Measurements from ENCODE around the gene PCA3. TPM values are rescaled to one million over a fixed set of nuclear protein-coding genes. Genes with fewer than 3 reads are reported as not detected.

Gene PCA3
- total RNA-seq, 1 donor from 2014 or later = not detected

DNA sequence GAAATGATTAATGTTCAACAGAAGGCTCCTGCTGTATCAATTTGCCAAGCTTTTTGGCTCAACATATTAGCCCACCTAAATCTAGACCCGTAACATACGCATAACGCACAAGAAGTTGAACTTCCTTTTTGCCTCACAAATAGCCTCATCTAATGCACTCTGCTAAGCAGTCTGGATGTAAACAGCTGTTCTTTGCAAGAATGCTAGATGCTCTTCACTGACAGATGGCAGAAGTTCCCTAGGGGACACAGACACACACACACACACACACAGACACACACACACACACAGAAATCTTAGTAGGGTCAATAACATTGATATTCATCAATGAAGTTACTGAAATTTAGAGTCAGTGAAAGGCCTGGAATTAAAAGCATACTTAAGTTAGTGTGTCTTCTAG lies 13.2 kb upstream of the PCA3 start:
- intact Hi-C loops (cut with DNase I) = no loop called here
- no peak for DNase-seq (ENCODE audit: low spot score)

DNA sequence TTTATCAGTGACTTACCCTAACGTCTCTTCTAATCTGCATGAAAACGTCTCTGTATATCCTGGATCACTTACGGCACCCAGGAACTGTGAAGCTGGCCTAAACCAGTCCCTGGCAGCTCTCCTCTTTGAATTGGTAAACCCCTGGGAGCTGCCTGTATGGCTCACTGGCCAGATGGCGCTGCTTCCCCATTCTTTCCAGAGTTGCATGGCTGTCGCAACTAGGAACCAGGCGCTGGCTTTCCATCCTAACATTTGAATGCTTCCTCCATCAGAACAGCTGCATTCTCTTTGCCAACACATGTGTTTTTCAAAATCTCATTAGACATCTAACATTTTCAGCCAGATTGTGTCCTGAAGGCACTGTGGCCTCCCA lies 8.0 kb upstream of the PCA3 start:
- DNase-seq (ENCODE audit: low spot score) = no peak
- intact Hi-C loops (cut with DNase I) = no loop called here

DNA sequence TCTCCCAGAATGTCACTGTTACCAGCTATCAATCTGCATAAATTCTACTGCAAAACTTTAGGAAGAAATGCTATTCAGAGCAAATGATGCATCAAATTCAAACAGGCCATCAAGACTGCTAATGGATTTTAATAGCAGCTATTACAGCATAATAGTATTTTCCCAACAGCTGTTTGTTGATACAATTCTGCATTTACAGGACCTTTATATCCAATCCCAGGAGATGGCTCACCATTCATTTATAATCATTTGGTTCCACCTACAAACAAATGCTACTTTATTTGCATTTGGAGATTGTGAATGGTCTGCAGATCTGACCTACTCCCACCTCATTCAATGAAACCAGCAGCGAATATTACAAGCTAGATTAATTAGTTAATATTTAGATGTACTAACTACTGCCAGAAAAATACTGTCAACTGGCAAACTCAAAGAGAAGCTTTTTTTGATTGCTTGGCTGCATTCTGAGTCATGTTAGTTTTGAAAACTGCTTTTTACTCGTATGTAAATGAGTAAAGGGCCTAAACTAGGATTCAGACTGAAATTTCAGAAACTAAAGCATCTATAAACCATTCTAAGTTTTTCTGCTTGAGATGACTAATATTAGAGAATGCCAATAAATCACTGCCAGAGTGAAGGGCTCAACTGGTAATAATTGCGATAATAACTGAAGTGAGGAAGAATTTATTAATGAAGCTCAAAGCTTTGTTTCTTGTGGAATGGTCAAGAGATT lies 7.1 kb upstream of the PCA3 start:
- intact Hi-C loops (cut with DNase I) = no loop called here
- no peak for DNase-seq (ENCODE audit: low spot score)

DNA sequence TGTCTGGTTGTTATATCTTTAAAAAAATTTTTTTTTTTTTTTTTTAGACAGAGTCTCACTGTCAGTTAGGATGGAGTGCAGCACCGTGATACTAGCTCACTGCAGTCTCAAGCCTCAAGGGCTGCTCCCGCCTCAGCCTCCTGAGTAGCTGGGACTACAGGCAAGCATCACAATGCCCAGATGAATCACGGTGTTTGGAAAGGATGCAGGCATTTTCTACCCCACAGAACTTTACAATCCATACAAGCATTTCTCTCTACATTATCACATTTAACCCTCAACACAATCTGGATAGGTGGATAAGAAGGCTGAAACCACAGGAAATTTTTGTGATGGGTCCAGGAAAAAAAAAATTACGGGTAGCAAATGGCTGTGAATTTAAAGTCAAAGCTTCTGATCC lies 5.8 kb upstream of the PCA3 start:
- DNase-seq (ENCODE audit: low spot score) = no peak
- intact Hi-C loops (cut with DNase I) = no loop called here

DNA sequence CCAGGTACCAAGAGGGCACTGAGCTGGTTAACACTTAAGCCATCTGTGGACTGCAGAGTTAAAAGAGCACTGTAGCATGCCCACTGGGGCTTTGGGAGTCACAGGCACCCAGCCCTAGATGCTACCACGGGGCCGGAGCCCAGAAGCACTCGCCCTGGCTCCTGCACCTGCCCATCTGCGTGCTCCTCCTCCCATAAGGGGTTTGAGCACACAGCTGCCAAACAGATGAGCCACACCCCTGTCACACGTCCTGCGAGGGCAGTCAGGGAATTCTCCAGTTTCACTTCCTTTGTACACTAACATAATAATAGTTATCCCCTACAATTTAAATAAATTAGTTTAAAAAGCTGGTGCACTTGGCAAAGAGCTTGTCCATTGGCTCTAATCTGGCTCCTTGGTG lies 4.5 kb upstream of the PCA3 start:
- DNase-seq (ENCODE audit: low spot score) = no peak
- intact Hi-C loops (cut with DNase I) = no loop called here

DNA sequence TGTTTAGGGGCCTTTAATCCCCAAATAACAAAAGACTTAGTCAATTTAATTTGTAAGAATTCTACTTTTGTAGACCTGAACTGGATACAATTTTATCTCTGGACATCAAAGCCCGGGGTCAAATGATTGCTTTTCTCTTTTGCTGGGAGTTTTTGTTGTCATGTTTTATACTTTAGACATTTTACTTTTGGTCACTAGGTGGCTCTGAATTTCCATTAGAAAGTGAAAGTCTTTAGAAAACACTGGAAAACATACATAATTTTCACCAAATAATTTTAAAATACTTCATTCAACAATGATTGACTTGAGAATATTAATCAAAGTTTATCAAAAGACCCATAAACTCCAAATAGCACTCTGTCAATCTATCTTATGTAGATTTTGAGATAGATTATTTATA lies 2.8 kb upstream of the PCA3 start:
- intact Hi-C loops (cut with DNase I) = no loop called here
- no peak for DNase-seq (ENCODE audit: low spot score)

DNA sequence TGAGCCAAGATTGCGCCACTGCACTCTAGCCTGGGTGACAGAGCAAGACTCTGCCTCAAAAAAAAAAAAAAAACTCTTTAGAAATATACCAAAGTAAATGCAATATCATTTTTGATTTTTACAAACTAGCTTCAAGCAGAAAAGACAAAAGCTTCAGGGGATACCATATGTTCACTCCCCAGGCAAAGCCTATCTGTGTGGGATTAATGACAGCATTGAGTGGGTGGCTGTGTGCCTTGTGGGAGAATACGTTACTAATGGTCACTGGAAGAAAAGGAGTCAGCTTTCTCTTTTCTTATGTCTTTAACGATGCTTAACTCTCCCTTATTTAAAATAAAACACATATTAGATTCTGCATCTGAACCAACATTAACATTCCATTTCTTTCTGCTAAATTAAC lies 1.9 kb downstream of the PCA3 start:
- DNase-seq (ENCODE audit: low spot score) = no peak
- intact Hi-C loops (cut with DNase I) = no loop called here

DNA sequence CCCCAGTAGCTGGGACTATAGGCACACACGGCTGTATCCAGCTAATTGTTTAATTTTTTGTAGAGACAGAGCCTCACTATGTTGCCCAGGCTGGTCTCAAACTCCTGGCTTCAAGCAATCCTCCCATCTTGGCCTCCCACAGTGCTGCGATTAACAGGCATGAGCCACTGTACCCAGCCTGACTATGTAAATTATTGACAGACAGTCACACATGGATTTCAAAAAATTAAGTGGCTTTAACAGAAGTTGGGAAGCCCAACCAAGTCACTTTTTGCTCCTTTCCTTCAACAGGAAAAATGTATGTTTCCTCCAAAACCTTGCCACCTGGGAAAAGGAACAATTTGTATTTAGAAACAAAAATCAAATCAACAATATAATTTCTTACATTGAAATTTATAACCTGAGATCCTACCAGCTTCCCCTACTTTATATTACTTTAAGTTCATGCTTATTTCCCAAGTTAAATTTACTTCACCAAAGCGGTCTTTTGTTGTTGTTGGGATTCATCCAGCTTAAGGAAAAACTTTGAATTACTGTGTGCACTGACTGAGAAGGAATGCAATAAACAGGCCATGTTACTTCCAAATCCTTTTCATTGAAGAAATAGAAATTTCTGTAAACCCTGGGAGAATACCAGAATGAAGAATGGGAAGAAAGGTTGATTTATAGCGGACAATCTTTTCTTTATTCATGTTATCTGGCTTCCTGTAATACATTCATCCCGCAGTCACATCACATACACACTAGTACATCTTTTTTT lies 8.6 kb downstream of the PCA3 start:
- no peak for DNase-seq (ENCODE audit: low spot score)
- intact Hi-C loops (cut with DNase I) = no loop called here

DNA sequence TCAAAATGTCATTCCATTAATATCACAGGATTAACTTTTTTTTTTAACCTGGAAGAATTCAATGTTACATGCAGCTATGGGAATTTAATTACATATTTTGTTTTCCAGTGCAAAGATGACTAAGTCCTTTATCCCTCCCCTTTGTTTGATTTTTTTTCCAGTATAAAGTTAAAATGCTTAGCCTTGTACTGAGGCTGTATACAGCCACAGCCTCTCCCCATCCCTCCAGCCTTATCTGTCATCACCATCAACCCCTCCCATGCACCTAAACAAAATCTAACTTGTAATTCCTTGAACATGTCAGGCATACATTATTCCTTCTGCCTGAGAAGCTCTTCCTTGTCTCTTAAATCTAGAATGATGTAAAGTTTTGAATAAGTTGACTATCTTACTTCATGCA lies 20.6 kb downstream of the PCA3 start:
- no peak for DNase-seq (ENCODE audit: low spot score)
- intact Hi-C loops (cut with DNase I) = no loop called here

DNA sequence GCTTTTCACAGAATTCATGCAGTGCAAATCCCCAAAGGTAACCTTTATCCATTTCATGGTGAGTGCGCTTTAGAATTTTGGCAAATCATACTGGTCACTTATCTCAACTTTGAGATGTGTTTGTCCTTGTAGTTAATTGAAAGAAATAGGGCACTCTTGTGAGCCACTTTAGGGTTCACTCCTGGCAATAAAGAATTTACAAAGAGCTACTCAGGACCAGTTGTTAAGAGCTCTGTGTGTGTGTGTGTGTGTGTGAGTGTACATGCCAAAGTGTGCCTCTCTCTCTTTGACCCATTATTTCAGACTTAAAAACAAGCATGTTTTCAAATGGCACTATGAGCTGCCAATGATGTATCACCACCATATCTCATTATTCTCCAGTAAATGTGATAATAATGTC lies 21.3 kb downstream of the PCA3 start:
- intact Hi-C loops (cut with DNase I) = no loop called here
- DNase-seq (ENCODE audit: low spot score) = no peak

DNA sequence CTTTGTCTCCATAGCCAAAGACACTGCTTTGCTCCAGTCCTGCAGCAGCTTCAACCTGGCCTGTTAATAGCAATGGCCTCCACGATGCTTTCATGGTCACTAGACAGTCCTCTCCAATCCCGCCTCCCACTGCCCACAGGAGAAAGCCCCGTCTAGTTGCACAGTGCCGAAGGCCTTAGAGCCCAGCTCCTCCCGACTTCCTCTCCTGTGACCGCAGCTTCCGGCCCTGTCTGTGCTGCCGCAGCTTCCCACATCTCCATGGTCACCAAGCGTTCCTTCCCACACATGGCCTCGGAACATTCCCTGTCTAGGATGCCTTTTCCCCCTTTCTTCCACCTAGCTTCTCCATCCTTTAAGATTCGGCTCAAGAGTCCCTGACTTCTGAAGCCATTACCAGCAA lies 23.4 kb downstream of the PCA3 start:
- intact Hi-C loops (cut with DNase I) = no loop called here
- DNase-seq (ENCODE audit: low spot score) = no peak

DNA sequence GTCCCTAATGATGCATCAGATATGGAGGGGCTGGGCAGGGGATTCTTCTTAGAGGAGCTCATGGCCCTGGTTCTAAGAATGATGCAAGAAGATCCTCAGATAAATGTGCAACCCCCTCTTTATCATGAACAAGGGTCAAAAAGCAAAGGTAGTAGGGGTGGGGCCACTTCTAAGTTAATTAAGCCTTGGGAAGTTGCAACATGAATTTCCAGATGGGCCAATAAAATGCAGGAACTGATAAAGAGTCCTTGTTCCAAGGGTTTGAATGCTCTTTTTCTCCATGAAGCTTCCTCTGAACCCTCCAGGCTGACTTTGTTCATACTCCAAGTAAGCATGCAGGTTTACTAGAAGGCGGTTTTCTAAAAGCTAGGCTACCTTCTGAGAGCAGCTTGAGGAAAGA lies 25.6 kb downstream of the PCA3 start:
- intact Hi-C loops (cut with DNase I) = no loop called here
- no peak for DNase-seq (ENCODE audit: low spot score)

DNA sequence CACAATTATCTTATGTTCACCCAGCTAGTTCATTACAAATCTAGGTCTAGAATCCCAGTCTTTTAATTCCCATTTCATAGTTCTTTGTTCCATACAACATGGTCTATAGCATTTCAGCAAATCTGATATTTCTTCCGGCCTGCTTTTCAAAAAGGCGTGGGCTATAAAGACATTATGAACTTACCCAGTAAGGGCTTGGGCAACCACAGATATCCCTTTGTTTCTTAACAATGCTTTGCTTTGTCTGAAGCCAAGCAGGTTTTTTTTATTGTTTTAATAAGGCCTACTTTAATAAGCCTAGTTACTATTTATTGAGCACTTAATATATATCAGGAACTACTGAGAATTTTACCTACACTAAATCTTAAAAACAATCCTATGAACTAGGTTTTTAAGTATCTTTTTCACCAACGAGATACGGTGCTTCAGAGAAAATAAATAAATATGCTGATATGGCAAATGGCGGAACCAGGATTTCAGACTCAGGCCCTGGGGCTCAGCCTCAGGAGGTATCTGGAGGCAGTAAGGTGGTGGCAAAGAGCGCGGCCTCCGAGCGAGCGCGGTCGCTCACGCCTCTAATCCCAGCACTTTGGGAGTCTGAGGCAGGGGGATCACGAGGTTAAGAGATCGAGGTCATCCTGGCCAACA lies 29.7 kb downstream of the PCA3 start:
- no peak for DNase-seq (ENCODE audit: low spot score)
- intact Hi-C loops (cut with DNase I) = no loop called here

DNA sequence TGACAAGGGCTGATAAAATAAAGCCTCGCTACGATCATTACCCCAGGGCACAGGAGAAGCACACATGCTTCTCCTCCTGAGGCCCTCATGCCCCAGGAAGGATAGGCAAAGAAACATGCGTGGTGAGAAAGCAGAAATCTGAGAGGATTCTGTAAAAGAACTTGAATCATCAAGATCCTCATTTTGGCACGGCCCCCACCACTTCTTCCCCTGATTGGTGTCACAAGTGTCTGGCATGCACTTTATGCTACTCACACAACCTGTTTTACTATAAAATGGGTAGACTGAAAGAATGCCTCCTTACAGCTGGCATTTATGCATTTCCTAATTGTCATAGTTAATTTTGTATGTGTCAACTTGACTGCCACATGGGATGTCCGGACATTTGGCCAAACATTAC lies 32.1 kb downstream of the PCA3 start:
- DNase-seq (ENCODE audit: low spot score) = no peak
- intact Hi-C loops (cut with DNase I) = no loop called here

DNA sequence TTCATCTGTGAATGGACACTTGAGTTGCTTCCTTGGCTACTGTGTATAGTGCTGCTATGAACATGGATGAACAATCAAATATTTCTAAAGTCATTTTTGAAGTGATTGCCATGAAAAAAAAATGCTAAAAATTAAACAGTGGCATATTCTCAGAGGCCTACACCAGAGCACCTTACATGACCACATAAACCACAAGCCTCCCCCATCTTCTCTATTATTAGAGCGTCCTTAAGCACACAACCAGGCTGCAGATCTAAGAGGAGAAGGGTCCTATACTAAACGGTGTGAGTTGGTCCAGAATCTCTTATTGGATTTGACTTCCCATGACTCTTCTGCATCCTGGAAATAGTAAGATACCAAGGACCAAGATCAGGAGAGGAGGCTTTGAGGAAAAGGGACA lies 34.3 kb downstream of the PCA3 start:
- intact Hi-C loops (cut with DNase I) = no loop called here

DNA sequence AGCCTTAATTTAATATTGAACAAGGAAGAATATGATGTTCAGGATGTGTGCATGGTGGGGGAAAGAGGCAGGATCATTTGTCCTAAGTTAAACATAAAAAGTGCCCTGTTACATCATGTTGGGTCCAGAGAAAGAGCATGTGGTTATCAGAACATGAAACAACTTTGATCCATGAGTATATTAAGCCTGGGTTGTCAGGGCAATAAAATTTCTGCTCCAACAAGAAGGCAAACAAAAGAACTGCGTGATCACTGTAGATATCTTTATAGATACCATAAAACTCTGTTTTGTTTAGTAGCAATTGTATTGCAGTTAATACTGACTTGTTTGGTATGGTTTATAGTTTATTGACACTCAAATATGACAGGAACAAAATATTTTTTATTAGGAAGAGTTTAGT lies 35.2 kb downstream of the PCA3 start:
- intact Hi-C loops (cut with DNase I) = no loop called here
- DNase-seq (ENCODE audit: low spot score) = no peak

More for the DNA sequence above, 34.3 kb downstream of the PCA3 start:
- no peak for DNase-seq (ENCODE audit: low spot score)

DNA sequence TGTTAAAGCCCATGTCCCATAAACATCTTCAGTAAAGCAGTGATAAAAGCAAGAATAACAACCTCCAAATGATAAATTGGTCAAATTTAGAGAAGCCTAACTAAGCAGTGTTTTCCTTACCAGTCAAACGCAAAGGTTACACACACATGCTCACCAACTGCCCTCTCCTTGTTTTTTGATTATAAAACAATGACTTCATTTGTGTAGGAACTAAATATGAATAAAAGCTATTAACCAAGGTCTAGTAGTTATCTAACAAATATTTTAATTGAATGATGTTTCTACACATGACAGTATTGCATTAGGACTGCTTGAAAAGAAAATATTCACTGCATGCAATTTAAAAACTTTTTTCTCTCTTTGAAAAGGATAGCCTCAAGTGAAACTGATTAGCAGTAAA lies 36.7 kb downstream of the PCA3 start:
- intact Hi-C loops (cut with DNase I) = no loop called here
- DNase-seq (ENCODE audit: low spot score) = no peak

DNA sequence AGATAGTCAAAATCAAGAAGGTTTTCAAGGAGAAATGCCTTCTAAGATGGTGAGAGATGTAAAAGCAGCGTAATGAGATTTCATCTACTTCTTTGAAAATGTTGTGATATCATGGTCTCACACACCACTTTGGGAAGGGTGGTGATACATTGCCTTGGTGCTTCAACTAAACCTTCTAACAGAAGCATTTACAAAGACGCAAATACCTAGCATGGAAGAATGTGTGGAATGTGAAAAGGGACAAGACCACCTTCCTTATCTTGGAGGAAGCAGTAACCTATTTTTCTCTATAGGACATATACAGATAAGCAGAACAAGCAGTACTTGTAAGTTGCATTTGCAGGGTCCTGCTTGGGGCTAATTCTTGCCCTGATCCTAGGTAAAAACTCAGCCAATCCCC lies 38.8 kb downstream of the PCA3 start:
- intact Hi-C loops (cut with DNase I) = no loop called here
- DNase-seq (ENCODE audit: low spot score) = no peak

DNA sequence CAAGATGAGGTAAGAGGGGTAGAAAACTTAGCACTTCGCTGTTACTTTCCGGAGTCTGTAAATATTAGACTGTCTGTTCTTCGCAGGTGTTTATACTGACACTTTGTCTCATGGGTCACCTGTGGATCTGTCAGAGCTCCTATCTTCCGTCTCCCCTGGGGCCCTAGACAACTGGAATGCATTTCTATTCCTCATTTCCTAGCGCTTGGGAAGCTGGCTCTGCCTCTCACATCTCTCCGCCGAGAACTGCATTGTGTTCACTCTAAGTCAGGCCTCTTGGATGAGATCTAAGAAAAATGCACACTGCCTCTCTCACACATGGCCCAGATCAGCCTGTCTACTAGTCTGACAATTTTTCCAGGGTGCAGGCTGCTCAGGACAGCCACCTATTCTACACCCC lies 39.5 kb downstream of the PCA3 start:
- no peak for DNase-seq (ENCODE audit: low spot score)
- intact Hi-C loops (cut with DNase I) = no loop called here

DNA sequence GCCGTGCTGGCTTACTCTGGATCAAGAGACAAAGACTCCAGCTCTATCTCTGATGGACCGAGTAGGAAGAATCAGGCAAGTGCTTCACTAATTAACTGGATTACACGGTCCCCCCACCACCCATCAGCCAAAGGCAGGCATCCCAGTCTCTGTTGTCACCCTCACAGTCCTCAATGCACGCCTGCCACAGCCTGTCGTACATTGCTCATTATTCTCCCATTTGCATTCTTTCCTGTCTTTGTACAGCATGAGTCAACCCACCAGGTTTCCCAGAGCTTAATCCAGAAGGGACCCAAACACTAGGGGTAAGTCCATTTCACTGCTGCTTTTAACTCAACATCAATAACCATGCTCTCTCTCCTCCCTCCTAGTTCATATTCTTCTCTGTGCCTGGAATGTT lies 44.4 kb downstream of the PCA3 start:
- intact Hi-C loops (cut with DNase I) = loop anchor here (5.0 kb wide), 2 partner anchors 179 to 344 kb away; no protein-coding TSS in a partner anchor
- DNase-seq (ENCODE audit: low spot score) = no peak

DNA sequence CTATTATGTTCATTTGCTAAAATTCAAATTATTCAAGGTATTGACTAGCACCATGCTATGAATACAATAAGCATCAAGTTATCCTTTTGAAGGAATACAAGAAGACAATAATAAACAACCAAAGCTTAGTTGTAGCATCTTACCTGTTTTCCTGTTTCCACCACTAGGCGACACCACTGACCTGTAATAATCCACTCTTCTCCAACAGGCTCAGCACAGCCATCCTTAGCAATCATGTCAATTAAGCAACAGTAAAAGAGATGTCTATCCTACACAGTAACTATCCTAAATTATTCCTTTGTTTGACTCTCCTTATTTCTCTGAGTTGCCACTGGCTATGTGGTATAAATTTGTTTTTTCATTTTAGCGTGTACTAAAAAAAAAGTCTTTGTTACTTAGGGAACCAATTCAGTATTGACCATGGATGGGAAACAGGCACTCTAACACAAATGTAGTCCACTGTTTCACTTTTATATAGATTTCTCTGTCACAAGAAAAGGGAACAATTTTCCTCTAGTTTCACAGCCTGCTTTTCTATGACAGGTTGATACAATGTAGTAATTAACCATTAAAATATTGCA lies 46.2 kb downstream of the PCA3 start:
- no peak for DNase-seq (ENCODE audit: low spot score)
- intact Hi-C loops (cut with DNase I) = loop anchor here (2.0 kb wide), 1 partner anchor 186 kb away; no protein-coding TSS in a partner anchor

Measured in cardiac septum (tissue), 1 donor.